ENCODE measurements around the gene RNF213.

DNA sequence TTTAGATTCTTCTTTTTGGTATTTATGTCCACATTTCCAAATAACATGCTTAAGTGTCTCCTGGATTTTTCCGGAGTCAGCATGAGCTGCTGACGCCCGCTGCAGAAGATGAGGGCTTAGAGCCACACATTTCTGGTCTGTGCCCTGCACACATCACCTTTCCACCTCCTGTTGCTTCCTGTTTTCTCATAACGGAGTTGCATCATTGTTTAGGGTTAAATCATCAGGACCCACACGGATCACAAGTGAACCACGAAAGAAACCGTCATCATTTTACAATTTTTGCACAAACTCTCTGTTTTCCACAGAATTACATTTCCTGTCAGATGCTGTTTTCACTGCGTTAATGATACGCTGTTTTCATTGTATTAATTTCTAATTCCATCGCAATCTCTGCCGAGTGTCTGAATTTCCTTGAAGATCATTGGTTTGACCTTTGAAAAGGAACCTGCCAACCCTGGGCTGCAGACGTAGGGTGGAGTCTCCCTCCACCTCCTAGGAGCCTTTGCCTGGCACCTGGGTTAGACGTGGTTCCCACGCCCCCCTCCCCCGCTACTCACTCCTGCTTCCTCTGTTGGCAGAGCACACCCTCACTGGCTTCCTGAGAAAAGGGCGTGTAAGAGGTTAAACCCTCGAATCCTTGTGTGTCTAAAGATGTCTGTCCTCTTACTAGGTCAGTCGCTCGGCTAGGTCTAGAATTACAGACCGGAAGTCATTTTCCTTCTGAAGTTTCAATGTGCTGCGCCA, 68.2 kb downstream of the RNF213 start:
- TF ChIP-seq POLR2AphosphoS2 (IDR thresholded peaks at IDR 0.05; ENCODE audit: low read depth, low read length) (no peak), YY1 (IDR thresholded peaks at IDR 0.05; ENCODE audit: low read depth, low read length) (no peak), NFIC (IDR thresholded peaks at IDR 0.05; ENCODE audit: low read depth, low read length) (no peak), SP1 (IDR thresholded peaks at IDR 0.05; ENCODE audit: low read depth, low read length) (no peak), EP300 (IDR thresholded peaks at IDR 0.05; ENCODE audit: borderline replicate concordance in 1 of 2, control insufficient read depth in 1 of 2, low read depth in 2 of 2, low read length in 2 of 2) (no peak), CREB1 (IDR thresholded peaks at IDR 0.05; ENCODE audit: low read depth) (no peak)
- TF ChIP-seq, protein P1, sequence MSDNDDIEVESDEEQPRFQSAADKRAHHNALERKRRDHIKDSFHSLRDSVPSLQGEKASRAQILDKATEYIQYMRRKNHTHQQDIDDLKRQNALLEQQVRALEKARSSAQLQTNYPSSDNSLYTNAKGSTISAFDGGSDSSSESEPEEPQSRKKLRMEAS (IDR thresholded peaks at IDR 0.05; ENCODE audit: low read depth, low read length): no peak

Data from GM12878 (cell line).